Activated naive CD4-positive, alpha-beta T cell treated with anti-CD3 and anti-CD28 coated beads, Interleukin-2, amount 10 ng/mL, durations not matched to agents 7 days and 5 days (primary cell): Measurements from ENCODE around the gene TCHH.
"Not testable (repeated sequence)": the region's sequence is repeated elsewhere in the genome, so short reads cannot be mapped to it uniquely, and the experiment has no call there.

Experiments
- CTCF ChIA-PET: fragments of 350-600 bp; sonication (Branson Sonifier 250); formaldehyde crosslinking; loops from one replicate; lab custom pipeline; 2021; ENCODE audit warnings: antibody characterized with exemption; lab: Charles Lee
- DNase-seq: peaks from one replicate; pipeline ENCODE4 v3.0.0-alpha.2; 2020
- H3K27ac Mint-ChIP-seq: one replicate; pipeline ENCODE4 v1.8.0; 2021; ENCODE audit warnings: mild to moderate bottlenecking, moderate library complexity, mixed read lengths
- H3K27me3 Mint-ChIP-seq: one replicate; pipeline ENCODE4 v1.8.0; 2021; ENCODE audit warnings: mild to moderate bottlenecking, mixed read lengths
- H3K36me3 Mint-ChIP-seq: one replicate; pipeline ENCODE4 v1.8.0; 2021; ENCODE audit warnings: mixed read lengths
- H3K4me1 Mint-ChIP-seq: one replicate; pipeline ENCODE4 v1.8.0; 2021; ENCODE audit warnings: mixed read lengths
- H3K4me3 Mint-ChIP-seq: one replicate; pipeline ENCODE4 v1.8.0; 2021; ENCODE audit warnings: mild to moderate bottlenecking, moderate library complexity, mixed read lengths
- H3K9me3 Mint-ChIP-seq: one replicate; pipeline ENCODE4 v1.8.0; 2021; ENCODE audit warnings: mixed read lengths

Gene TCHH, protein sequence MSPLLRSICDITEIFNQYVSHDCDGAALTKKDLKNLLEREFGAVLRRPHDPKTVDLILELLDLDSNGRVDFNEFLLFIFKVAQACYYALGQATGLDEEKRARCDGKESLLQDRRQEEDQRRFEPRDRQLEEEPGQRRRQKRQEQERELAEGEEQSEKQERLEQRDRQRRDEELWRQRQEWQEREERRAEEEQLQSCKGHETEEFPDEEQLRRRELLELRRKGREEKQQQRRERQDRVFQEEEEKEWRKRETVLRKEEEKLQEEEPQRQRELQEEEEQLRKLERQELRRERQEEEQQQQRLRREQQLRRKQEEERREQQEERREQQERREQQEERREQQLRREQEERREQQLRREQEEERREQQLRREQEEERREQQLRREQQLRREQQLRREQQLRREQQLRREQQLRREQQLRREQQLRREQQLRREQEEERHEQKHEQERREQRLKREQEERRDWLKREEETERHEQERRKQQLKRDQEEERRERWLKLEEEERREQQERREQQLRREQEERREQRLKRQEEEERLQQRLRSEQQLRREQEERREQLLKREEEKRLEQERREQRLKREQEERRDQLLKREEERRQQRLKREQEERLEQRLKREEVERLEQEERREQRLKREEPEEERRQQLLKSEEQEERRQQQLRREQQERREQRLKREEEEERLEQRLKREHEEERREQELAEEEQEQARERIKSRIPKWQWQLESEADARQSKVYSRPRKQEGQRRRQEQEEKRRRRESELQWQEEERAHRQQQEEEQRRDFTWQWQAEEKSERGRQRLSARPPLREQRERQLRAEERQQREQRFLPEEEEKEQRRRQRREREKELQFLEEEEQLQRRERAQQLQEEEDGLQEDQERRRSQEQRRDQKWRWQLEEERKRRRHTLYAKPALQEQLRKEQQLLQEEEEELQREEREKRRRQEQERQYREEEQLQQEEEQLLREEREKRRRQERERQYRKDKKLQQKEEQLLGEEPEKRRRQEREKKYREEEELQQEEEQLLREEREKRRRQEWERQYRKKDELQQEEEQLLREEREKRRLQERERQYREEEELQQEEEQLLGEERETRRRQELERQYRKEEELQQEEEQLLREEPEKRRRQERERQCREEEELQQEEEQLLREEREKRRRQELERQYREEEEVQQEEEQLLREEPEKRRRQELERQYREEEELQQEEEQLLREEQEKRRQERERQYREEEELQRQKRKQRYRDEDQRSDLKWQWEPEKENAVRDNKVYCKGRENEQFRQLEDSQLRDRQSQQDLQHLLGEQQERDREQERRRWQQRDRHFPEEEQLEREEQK (N-terminal part only)

DNA sequence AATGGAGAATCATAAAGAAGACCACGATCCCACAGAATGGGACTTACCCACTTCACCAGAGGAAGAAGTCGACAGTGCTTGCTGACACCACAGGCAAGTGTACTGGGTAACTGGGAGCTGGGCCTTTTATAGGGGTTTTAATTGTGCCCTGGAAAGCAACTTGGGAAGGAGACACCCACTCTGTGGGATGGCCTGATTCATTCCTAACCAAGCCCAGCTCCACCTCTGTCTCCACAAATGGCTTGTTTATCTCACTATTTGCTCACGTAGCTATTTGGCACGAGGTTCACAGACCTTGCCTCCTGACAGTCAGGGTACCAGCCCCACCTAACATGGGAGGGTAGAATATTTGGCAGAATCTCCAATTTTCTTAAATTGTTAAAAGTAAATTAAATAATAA lies at the start of gene TCHH:
TCHH (minus strand) TSS at position 101 of the 400 bp plus-strand sequence. CDS start 1,364 bp downstream, outside the sequence.
- Mint-ChIP-seq H3K27me3 (peaks cover 47% of the 10 kb centered on the region), H3K36me3 (no peaks in the 10 kb centered on the region), H3K9me3 (peaks cover 3% of the 10 kb centered on the region), H3K27ac (no peak within 1 kb of the TSS), H3K4me1 (no peaks in the 10 kb centered on the region), H3K4me3 (no peak within 1 kb of the TSS)
- CTCF ChIA-PET: interaction anchor here (0.8 to 1.2 kb wide), 2 partner anchors 65 to 69 kb away, joined by 3 read pairs; no protein-coding TSS in a partner anchor
- no peak for DNase-seq

DNA sequence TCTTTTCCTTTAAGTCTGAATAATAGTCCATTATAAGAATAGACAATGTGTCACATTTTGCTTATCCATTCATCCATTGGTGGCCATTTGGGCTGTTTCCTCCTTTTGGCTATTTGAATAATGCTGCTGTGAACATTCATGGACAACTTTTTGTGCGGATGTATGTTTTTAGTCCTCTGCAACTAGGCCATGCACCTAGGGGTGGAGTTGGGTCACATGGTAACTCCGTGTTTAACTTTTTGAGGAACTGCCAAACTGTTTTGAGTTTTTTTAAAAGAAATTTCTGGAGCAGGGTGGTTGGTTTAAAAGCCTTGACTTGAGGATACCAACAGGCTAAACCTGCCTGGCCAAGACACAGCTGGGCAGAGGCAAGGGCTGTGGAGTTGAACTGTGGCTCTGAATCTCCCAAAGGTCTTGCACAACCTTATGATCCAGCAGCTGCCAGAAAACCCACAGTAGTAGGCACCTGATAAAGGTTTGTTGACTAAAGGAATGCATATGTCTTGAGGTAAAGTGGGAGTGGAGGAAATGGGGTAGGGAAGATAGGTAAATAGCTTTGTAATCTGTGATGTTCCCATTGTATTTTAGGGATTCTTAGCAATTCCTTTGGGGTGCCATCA lies 49.4 kb upstream of the TCHH start:
- no peak overlapping the region for H3K27ac Mint-ChIP-seq
- H3K4me3 Mint-ChIP-seq: no peak overlapping the region
- DNase-seq: no peak
- H3K4me1 Mint-ChIP-seq: peaks cover 7% of the 10 kb centered on the region
- no peaks in the 10 kb centered on the region for H3K36me3 Mint-ChIP-seq
- H3K9me3 Mint-ChIP-seq: no peaks in the 10 kb centered on the region
- peaks cover 10% of the 10 kb centered on the region for H3K27me3 Mint-ChIP-seq
- CTCF ChIA-PET: no interaction called here

DNA sequence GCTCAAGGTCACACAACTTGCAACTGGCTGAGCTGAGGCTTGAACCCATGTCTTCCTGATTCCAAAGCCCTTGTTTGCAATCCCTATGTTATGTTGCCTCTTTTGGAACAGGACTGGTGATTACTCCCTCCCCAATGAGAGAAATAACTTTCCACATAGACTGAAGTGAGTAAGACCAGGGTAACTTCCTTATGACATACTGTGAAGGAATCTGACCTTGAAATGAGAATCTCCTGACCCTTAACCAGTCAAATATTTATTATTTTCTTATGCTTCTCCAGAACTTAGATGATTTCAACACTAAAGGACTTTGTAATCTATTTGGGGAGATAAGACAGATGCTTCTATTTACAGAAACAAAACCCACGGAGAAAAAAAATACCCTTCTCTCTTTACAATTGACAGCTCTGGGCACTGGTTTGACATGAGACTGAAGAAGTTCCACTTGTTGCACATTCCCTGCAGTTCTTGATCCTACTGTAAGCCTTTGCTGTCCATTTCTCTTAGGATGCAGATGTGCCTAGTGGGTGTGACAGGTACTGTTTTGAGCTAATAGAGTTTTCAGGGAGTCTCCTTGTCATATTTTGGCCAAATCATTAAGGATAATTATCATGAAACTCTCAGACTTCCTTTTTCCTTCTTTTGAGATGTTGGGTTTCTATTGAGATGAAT lies 47.7 kb upstream of the TCHH start:
- Mint-ChIP-seq H3K4me3 (no peak overlapping the region), H3K9me3 (no peaks in the 10 kb centered on the region), H3K27me3 (peaks cover 3% of the 10 kb centered on the region), H3K4me1 (peaks cover 7% of the 10 kb centered on the region), H3K36me3 (no peaks in the 10 kb centered on the region), H3K27ac (no peak overlapping the region)
- DNase-seq: no peak
- CTCF ChIA-PET: interaction anchor here (1.7 kb wide), 1 partner anchor 110 kb away, joined by 3 read pairs; no protein-coding TSS in a partner anchor

DNA sequence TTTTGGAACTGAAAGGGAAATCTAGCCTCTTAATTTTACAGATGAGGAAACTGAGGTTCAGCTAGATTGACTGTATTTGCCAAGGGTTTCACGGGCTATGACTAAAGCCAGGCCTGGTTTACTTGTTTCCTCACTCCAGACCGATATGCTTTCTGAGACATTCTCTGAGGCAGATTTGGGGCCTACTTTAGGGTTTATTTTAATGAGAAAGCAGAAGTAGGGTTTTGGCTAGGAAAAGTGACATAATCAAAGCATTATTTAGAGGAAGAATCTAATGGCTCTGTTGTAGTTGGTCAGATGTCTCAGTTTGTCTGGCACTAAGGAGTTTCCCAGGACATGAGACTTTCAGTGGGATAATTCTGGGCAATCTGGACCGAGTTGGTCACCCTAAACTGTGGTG lies 45.3 kb upstream of the TCHH start:
- Mint-ChIP-seq H3K4me1 (peaks cover 2% of the 10 kb centered on the region), H3K27ac (no peak overlapping the region), H3K36me3 (no peaks in the 10 kb centered on the region), H3K9me3 (no peaks in the 10 kb centered on the region), H3K4me3 (no peak overlapping the region), H3K27me3 (no peaks in the 10 kb centered on the region)
- DNase-seq: no peak
- CTCF ChIA-PET: no interaction called here

DNA sequence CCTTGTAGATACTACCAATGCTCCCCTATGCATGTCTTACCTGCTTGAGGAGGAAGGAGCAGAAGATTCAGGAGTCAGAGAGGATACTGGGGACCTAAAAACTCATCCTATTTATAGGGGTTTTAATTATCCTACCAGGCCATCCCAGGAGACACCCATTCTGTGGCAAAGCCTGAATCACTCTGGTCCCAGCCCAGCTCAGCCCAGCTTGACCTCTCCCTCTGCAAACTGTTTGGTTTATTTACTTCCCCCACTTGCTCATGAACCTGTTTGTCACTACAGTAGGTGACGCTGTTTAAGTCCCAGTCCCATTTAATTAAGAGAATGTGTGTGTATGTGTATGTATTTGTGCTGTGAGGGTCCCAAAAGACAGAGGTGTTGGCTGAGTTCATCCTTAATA lies 43.9 kb upstream of the TCHH start, which contains the start of gene RPTN:
RPTN (minus strand) TSS at position 85 of the 400 bp plus-strand sequence. CDS start 1,339 bp downstream, outside the sequence.
- Mint-ChIP-seq H3K27ac (no peak within 1 kb of the TSS), H3K36me3 (no peaks in the 10 kb centered on the region), H3K4me3 (no peak within 1 kb of the TSS), H3K27me3 (no peaks in the 10 kb centered on the region), H3K4me1 (no peaks in the 10 kb centered on the region), H3K9me3 (no peaks in the 10 kb centered on the region)
- DNase-seq: no peak
- CTCF ChIA-PET: interaction anchor here (1.4 kb wide), 1 partner anchor 27 kb away, joined by 5 read pairs; no protein-coding TSS in a partner anchor

DNA sequence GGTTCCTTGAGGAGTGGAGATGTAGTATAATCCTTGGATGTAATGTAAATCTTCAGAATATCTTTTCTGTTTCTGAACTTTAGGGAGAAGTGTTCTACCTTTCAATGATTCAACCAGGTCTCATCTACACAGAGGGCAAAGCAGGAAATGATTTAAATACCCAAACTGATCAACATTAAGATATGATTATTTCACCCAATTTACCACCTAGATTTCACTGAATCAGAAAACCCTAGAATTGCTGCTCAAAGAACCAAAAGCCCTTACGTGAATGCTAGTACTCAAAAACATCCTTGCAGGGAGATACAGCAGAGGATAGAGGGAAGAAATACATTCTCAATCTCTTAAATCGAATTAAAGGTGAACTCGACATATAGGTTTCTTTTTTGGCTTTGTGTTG lies 38.8 kb upstream of the TCHH start:
- Mint-ChIP-seq H3K27ac (no peak overlapping the region), H3K27me3 (peaks cover 5% of the 10 kb centered on the region), H3K9me3 (no peaks in the 10 kb centered on the region), H3K4me3 (no peak overlapping the region), H3K4me1 (no peaks in the 10 kb centered on the region), H3K36me3 (no peaks in the 10 kb centered on the region)
- CTCF ChIA-PET: no interaction called here
- DNase-seq: no peak

DNA sequence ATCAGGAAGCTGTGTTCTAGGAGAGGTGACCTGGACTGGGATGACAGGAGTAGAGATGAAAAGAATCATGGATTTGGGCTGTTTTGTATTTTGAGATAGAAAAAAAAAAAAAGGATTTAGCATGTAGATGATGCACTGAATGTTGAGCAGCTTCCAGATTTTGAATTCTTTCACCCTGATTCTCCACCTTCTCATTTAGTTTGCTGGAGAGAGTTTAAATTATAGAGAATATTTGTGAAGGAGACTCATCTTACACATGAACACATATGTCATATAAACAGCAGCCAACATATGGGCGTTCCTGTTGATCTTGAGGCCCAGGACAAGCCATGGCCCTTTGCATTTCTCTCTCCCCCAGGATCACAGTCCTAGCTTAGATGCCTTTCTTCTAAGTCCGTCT lies 36.4 kb upstream of the TCHH start:
- CTCF ChIA-PET: interaction anchor here (1.1 kb wide), 1 partner anchor 30 kb away, joined by 3 read pairs; no protein-coding TSS in a partner anchor

DNA sequence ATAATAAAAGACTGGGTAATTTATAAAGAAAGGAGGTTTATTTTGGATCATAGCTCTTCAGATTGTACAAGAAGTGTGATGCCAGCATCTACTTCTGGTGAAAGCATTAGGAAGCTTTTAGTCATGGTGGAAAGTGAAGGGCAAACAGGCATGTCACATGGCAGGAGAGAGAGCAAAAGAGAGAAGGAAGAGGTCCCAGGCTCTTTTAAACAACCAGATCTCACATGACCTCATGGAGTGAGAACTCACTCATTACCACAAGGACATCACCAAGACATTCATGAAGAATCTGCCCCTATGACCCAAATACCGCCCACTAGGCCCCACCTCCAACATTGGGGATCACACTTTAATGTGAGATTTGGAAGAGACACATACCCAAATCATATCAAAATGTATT lies 33.7 kb upstream of the TCHH start:
- CTCF ChIA-PET: interaction anchor here (0.6 to 0.7 kb wide), 2 partner anchors 38 kb away, joined by 3 to 4 read pairs; no protein-coding TSS in a partner anchor
- H3K27me3 Mint-ChIP-seq: peaks cover 5% of the 10 kb centered on the region
- H3K9me3 Mint-ChIP-seq: peaks cover 8% of the 10 kb centered on the region
- no peak overlapping the region for H3K4me3 Mint-ChIP-seq
- no peaks in the 10 kb centered on the region for H3K36me3 Mint-ChIP-seq
- DNase-seq: no peak
- no peaks in the 10 kb centered on the region for H3K4me1 Mint-ChIP-seq
- no peak overlapping the region for H3K27ac Mint-ChIP-seq

More for the DNA sequence above, 36.4 kb upstream of the TCHH start:
- H3K9me3 Mint-ChIP-seq: peaks cover 8% of the 10 kb centered on the region
- no peak for DNase-seq
- H3K4me1 Mint-ChIP-seq: no peaks in the 10 kb centered on the region
- H3K27ac Mint-ChIP-seq: no peak overlapping the region
- no peak overlapping the region for H3K4me3 Mint-ChIP-seq
- H3K27me3 Mint-ChIP-seq: peaks cover 5% of the 10 kb centered on the region
- no peaks in the 10 kb centered on the region for H3K36me3 Mint-ChIP-seq

DNA sequence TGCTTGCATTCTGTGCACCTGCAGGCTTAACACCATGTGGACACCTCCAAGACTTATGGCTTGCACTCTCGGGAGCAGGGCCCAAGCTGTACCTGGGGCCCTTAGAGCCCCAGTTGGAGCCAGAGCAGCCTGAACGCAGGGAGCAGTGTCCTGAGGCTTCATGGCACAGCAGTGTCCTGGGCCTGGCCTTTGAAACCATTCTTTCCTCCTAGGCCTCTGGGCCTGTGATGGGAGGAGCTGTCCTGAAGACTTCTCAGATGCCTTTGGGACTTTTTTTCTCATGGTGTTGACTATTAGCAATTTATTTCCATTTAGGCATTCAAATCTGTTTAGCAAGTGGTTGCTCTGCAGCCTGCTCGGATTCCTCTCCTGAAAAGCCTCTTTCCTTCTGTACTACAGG lies 32.8 kb upstream of the TCHH start:
- no peaks in the 10 kb centered on the region for H3K4me1 Mint-ChIP-seq
- H3K4me3 Mint-ChIP-seq: no peak overlapping the region
- no peaks in the 10 kb centered on the region for H3K36me3 Mint-ChIP-seq
- CTCF ChIA-PET: no interaction called here
- H3K27me3 Mint-ChIP-seq: peaks cover 5% of the 10 kb centered on the region
- H3K9me3 Mint-ChIP-seq: peaks cover 8% of the 10 kb centered on the region
- no peak for DNase-seq
- H3K27ac Mint-ChIP-seq: no peak overlapping the region

DNA sequence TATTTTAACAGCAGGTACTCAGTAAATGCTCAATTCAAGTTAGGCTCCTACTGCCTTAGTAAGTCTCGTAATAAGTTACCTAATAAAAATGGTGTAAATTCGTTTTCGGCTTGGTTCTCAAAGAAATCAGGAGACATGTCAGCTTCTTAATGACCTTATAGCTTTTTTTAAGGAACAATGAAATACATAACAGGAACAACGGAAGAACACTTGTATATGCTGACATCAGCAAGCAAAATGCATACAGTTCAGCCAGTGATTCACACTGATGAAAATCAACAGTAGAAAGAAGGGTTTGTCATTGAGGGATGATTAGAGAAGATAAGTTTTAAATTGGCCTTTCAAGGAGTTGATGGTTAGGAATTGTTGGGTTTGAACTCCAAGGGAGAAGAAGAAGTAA lies 30.5 kb upstream of the TCHH start:
- DNase-seq: no peak
- Mint-ChIP-seq H3K27ac (no peak overlapping the region), H3K36me3 (no peaks in the 10 kb centered on the region), H3K4me1 (no peaks in the 10 kb centered on the region), H3K27me3 (no peaks in the 10 kb centered on the region), H3K9me3 (peaks cover 8% of the 10 kb centered on the region), H3K4me3 (no peak overlapping the region)
- CTCF ChIA-PET: no interaction called here

DNA sequence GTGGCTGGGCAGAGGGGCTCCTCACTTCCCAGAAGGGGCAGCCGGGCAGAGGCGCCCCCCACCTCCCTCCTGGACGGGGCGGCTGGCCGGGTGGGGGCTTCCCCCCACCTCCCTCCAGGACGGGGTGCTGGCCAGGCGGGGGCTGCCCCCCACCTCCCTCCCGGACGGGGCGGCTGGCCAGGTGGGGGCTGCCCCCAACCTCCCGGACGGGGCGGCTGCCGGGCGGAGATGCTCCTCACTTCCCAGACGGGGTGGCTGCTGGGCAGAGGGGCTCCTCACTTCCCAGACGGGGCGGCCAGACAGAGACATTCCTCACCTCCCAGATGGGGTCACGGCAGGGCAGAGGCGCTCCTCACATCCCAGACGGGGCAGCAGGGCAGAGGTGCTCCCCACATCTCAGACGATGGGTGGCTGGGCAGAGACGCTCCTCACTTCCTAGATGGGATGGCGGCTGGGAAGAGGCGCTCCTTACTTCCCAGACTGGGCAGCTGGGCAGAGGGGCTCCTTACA lies 29.5 kb upstream of the TCHH start:
- CTCF ChIA-PET, H3K4me1 Mint-ChIP-seq, H3K27ac Mint-ChIP-seq, H3K27me3 Mint-ChIP-seq, DNase-seq, H3K4me3 Mint-ChIP-seq, H3K9me3 Mint-ChIP-seq, H3K36me3 Mint-ChIP-seq: not testable (repeated sequence)

DNA sequence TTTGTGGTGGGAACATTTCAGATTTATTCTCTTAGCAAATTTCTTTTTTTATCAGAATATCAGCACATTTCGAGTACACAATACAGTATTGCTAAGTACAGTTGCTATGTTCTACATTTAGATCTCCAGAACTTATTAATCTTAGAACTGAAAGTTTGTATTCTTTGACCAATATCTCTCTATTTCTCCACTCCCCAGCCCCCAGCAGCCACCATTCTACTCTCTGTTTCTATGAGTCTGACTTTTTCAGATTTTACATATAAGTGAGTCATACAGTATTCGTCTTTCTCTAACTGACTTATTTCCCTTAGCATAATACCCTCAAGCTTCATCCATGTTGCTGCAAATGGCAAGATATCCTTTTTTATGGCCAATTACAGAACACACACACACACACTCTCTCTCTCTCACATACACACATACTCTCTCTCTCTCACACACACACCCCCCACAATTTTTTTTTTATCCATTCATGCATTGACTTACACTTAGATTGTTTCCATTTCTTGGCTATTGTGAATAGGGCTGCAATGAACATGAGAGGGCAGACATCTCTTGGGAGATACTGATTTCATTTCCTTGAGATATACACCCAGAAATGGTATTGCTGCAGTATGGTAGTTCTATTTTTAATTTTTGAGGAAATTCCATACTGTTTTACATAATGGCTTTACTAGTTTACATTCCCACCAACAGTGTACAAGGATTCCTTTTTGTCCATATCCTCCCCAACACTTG lies 28.1 kb upstream of the TCHH start:
- H3K4me1 Mint-ChIP-seq: no peaks in the 10 kb centered on the region
- no peaks in the 10 kb centered on the region for H3K36me3 Mint-ChIP-seq
- no peak overlapping the region for H3K27ac Mint-ChIP-seq
- H3K27me3 Mint-ChIP-seq: no peaks in the 10 kb centered on the region
- H3K9me3 Mint-ChIP-seq: peaks cover 5% of the 10 kb centered on the region
- H3K4me3 Mint-ChIP-seq: no peak overlapping the region
- CTCF ChIA-PET: interaction anchor here (0.7 to 1.0 kb wide), 2 partner anchors 38 to 40 kb away, joined by 3 to 4 read pairs; no protein-coding TSS in a partner anchor
- no peak for DNase-seq
